ENCODE measurements around the gene IFNL4. TPM values are rescaled to one million over a fixed set of nuclear protein-coding genes. Genes with fewer than 3 reads are reported as not detected.

The IFNL4 gene
- total and polyA plus RNA-seq, 10 of the 15 experiments (the other 5 are each of a cell fraction or from before 2014, with no cell fraction given): not detected

DNA sequence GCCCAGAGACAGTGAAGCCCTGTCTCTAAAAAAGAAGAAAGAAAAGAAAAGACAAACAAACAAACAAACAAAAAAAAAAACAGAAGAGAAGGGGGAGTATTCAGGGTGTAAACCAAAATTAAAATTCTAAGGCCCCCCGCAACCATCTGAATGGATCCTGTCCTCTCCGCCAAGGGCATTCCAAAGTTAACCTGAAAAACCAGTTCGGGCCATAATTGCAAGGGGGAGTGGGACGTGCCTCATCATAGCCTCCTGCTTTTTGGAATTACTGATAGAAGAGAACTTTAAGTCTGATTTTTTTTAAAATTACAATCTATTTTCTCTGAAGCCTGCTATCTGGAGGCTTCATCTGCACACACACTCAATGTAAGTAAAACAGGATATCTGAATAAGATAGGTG is 13.8 kb upstream of the IFNL4 start:
- no peak overlapping the region for H3K9ac ChIP-seq (ENCODE audit: control insufficient read depth, insufficient read depth, low read length)
- H4K20me1 ChIP-seq (ENCODE audit: control insufficient read depth, insufficient read depth): no peaks in the 10 kb centered on the region
- TF ChIP-seq WRNIP1 (IDR thresholded peaks at IDR 0.05; ENCODE audit: borderline replicate concordance, low read depth, low read length): no peak
- TF ChIP-seq, protein P1, sequence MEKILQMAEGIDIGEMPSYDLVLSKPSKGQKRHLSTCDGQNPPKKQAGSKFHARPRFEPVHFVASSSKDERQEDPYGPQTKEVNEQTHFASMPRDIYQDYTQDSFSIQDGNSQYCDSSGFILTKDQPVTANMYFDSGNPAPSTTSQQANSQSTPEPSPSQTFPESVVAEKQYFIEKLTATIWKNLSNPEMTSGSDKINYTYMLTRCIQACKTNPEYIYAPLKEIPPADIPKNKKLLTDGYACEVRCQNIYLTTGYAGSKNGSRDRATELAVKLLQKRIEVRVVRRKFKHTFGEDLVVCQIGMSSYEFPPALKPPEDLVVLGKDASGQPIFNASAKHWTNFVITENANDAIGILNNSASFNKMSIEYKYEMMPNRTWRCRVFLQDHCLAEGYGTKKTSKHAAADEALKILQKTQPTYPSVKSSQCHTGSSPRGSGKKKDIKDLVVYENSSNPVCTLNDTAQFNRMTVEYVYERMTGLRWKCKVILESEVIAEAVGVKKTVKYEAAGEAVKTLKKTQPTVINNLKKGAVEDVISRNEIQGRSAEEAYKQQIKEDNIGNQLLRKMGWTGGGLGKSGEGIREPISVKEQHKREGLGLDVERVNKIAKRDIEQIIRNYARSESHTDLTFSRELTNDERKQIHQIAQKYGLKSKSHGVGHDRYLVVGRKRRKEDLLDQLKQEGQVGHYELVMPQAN (conservative IDR thresholded peaks at IDR 0.05): no peak
- no peak for TF ChIP-seq POLR2A (IDR thresholded peaks at IDR 0.05; ENCODE audit: low read depth, low read length)
- TF ChIP-seq CBX5 (IDR thresholded peaks at IDR 0.05; ENCODE audit: low read depth): no peak
- TF ChIP-seq ATF2 (IDR thresholded peaks at IDR 0.05; ENCODE audit: low read length): no peak
- TF ChIP-seq MEF2A (IDR thresholded peaks at IDR 0.05; ENCODE audit: insufficient read depth, low read depth, low read length): no peak
- no peak for TF ChIP-seq ZNF384 (IDR thresholded peaks at IDR 0.05; ENCODE audit: borderline replicate concordance, low read depth, low read length)
- TF ChIP-seq MYB (IDR thresholded peaks at IDR 0.05; ENCODE audit: borderline replicate concordance, low read depth, low read length): no peak
- TF ChIP-seq, protein P2, sequence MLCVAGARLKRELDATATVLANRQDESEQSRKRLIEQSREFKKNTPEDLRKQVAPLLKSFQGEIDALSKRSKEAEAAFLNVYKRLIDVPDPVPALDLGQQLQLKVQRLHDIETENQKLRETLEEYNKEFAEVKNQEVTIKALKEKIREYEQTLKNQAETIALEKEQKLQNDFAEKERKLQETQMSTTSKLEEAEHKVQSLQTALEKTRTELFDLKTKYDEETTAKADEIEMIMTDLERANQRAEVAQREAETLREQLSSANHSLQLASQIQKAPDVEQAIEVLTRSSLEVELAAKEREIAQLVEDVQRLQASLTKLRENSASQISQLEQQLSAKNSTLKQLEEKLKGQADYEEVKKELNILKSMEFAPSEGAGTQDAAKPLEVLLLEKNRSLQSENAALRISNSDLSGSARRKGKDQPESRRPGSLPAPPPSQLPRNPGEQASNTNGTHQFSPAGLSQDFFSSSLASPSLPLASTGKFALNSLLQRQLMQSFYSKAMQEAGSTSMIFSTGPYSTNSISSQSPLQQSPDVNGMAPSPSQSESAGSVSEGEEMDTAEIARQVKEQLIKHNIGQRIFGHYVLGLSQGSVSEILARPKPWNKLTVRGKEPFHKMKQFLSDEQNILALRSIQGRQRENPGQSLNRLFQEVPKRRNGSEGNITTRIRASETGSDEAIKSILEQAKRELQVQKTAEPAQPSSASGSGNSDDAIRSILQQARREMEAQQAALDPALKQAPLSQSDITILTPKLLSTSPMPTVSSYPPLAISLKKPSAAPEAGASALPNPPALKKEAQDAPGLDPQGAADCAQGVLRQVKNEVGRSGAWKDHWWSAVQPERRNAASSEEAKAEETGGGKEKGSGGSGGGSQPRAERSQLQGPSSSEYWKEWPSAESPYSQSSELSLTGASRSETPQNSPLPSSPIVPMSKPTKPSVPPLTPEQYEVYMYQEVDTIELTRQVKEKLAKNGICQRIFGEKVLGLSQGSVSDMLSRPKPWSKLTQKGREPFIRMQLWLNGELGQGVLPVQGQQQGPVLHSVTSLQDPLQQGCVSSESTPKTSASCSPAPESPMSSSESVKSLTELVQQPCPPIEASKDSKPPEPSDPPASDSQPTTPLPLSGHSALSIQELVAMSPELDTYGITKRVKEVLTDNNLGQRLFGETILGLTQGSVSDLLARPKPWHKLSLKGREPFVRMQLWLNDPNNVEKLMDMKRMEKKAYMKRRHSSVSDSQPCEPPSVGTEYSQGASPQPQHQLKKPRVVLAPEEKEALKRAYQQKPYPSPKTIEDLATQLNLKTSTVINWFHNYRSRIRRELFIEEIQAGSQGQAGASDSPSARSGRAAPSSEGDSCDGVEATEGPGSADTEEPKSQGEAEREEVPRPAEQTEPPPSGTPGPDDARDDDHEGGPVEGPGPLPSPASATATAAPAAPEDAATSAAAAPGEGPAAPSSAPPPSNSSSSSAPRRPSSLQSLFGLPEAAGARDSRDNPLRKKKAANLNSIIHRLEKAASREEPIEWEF (IDR thresholded peaks at IDR 0.05; ENCODE audit: insufficient replicate concordance, low read depth, low read length): no peak
- no peak for TF ChIP-seq IRF5 (IDR thresholded peaks at IDR 0.05; ENCODE audit: borderline replicate concordance)
- no peak for TF ChIP-seq BMI1 (IDR thresholded peaks at IDR 0.05; ENCODE audit: borderline replicate concordance)
- TF ChIP-seq CBX3 (IDR thresholded peaks at IDR 0.05; ENCODE audit: borderline replicate concordance, low read depth): no peak
- TF ChIP-seq SP1 (IDR thresholded peaks at IDR 0.05; ENCODE audit: low read depth, low read length): no peak
- TF ChIP-seq CHD1 (IDR thresholded peaks at IDR 0.05; ENCODE audit: low read depth, low read length): no peak
- ATAC-seq (no peak), FAIRE-seq (no peak), DNase-seq (ENCODE audit: low read depth, low spot score) (no peak)
- POLR2A ChIA-PET: interaction anchor here (0.6 kb wide), 1 partner anchor 559 kb away, joined by 3 read pairs; no protein-coding TSS in a partner anchor
- H3K4me3 ChIP-seq: no peak overlapping the region
- no peaks in the 10 kb centered on the region for H3K79me2 ChIP-seq (ENCODE audit: control insufficient read depth, insufficient read depth, low read length)
- H3K36me3 ChIP-seq (ENCODE audit: control insufficient read depth in 2 of 2, insufficient read depth in 2 of 2, low read length in 1 of 2): no peaks in the 10 kb centered on the region
- CTCF ChIA-PET: no interaction called here
- SMC1A ChIA-PET (ENCODE audit: uncharacterized antibody, unreplicated experiment): no interaction called here
- peaks cover 0 to 3% of the 10 kb centered on the region in 2 experiments; a peak in 3 of 4 replicates for H3K27me3 ChIP-seq (replicated peaks in 1 of 2; ENCODE audit: control insufficient read depth in 2 of 2, insufficient read depth in 2 of 2, low read length in 1 of 2)
- H3K4me2 ChIP-seq (ENCODE audit: control insufficient read depth, insufficient read depth): no peak overlapping the region
- H3K4me1 ChIP-seq (ENCODE audit: control insufficient read depth, insufficient read depth, low read length): no peaks in the 10 kb centered on the region
- intact Hi-C loops (cut with micrococcal nuclease; ENCODE audit: unreplicated experiment): no loop called here
- WGBS (ENCODE audit: insufficient coverage, insufficient replicate concordance, low lambda C conversion rate, missing lambda C conversion rate): 44% methylated on average over 4 of the region's 4 CpGs
- H2AFZ ChIP-seq (ENCODE audit: control insufficient read depth, low read depth, low read length): no peak overlapping the region
- H3K9me3 ChIP-seq (replicated peaks; ENCODE audit: control insufficient read depth, insufficient read depth, low read length): no peaks in the 10 kb centered on the region
- H3K27ac ChIP-seq (ENCODE audit: control insufficient read depth, insufficient read depth): no peak overlapping the region
- BruUV-seq (replicated peaks): no TSS peak
- RAD21 ChIA-PET (ENCODE audit: unreplicated experiment): no interaction called here
- in situ Hi-C loops (cut with MboI): no loop called here
